ENCODE data around the gene COL6A3.

- TF ChIP-seq CTCF (conservative IDR thresholded peaks at IDR 0.05 in 1 of 2, IDR thresholded peaks at IDR 0.05 in 1 of 2; ENCODE audit: low read depth in 1 of 2, low read length in 2 of 2) (no peak), EZH2 (IDR thresholded peaks at IDR 0.05; ENCODE audit: low read length, missing control alignments) (no peak)
Observed at GRCh38 chr2:237345411-237345810, 68.6 kb downstream of the COL6A3 start.
